K562 (cell line): ENCODE measurements around the gene CCR9. TPM values are rescaled to one million over a fixed set of nuclear protein-coding genes. Genes with fewer than 3 reads are reported as not detected.
"Not testable (repeated sequence)": the region's sequence is repeated elsewhere in the genome, so short reads cannot be mapped to it uniquely, and the experiment has no call there.

Experiments used
- ATAC-seq: fragments of 200-7000 bp; cut with Tn5 transposase; 3 replicates; pipeline ENCODE4 v1.9.1; 2020; ENCODE audit warnings: moderate library complexity
- BruUV-seq: library from RNA; stranded (reverse); fragments of 400-500 nt; replicated peaks from 2 replicates; lab custom pipeline; 2021; lab: Mats Ljungman, UMichigan
- CTCF ChIA-PET: fragments of 300-600 bp; formaldehyde crosslinking; extraction: SDS; loops from one replicate; lab custom pipeline; 2021; ENCODE audit warnings: low intra/inter-chr PET ratio; lab: Yijun Ruan, JAX
- POLR2A ChIA-PET: fragments of 300-600, 350-650 bp; sonication (Branson Sonifier 250); formaldehyde crosslinking; extraction: SDS; loops from one replicate; lab custom pipeline; 2021; ENCODE audit warnings: antibody characterized with exemption, inconsistent platforms; lab: Yijun Ruan, JAX
- DNase-seq, 4 experiments: peaks; one replicate each; pipeline versions ENCODE4 v3.0.0 to v3.0.0-alpha.2; 2011 to 2018; ENCODE audit warnings: low spot score in 3 of 4, mixed read lengths in 3 of 4; ENCODE audit errors: extremely low read depth in 1 of 4
- FAIRE-seq: peaks from 2 replicates; lab custom pipeline; 2011; peaks lifted over from hg19 to GRCh38; lab: Jason Lieb, UNC
- H2AFZ ChIP-seq: 2 replicates; pipeline ENCODE4 v1.6.0; 2011; ENCODE audit warnings: low read depth, low read length, control low read depth, inconsistent platforms
- H3K27ac ChIP-seq: fragments of 200-600 bp; 3 replicates; pipeline ENCODE4 v1.8.0; 2011; ENCODE audit warnings: low read depth, mild to moderate bottlenecking, control low read depth, inconsistent platforms, low read length, moderate library complexity, mixed read lengths; ENCODE audit errors: extremely low read depth
- H3K27me3 ChIP-seq, 2 experiments: fragments of 300-600 bp in 1 of 2; 2 replicates in 1 of 2; 3 replicates in 1 of 2; pipeline versions ENCODE4 v1.6.0 to v1.8.0; 2011; ENCODE audit warnings: inconsistent platforms in 2 of 2, low read length in 2 of 2, mild to moderate bottlenecking in 1 of 2, mixed read lengths in 1 of 2, moderate library complexity in 1 of 2; ENCODE audit not compliant: control insufficient read depth in 2 of 2, insufficient read depth in 2 of 2
- H3K36me3 ChIP-seq: fragments of 300-600 bp; 3 replicates; pipeline ENCODE4 v1.8.0; 2011; ENCODE audit warnings: mild to moderate bottlenecking, low read length, inconsistent platforms; ENCODE audit not compliant: control insufficient read depth, insufficient read depth
- H3K4me1 ChIP-seq, 2 experiments: fragments of 200-600 bp in 1 of 2; replicated peaks in 1 of 2; 2 replicates in 1 of 2; 3 replicates in 1 of 2; pipeline versions ENCODE4 v1.5.1 to v1.8.0; 2011; ENCODE audit warnings: inconsistent platforms in 2 of 2, low read length in 2 of 2, mild to moderate bottlenecking in 1 of 2, mixed read lengths in 1 of 2, moderate library complexity in 1 of 2; ENCODE audit not compliant: control insufficient read depth in 2 of 2, insufficient read depth in 2 of 2
- H3K4me2 ChIP-seq: 2 replicates; pipeline ENCODE4 v1.6.1; 2011; ENCODE audit warnings: low read length, control low read depth, inconsistent platforms, mixed read lengths; ENCODE audit not compliant: insufficient read depth
- H3K4me3 ChIP-seq: fragments of 200-600 bp; sonication (generic), shearing (Covaris generic); 2 replicates; pipeline ENCODE4 v1.5.1; 2016; ENCODE audit warnings: control low read depth, inconsistent platforms
- H3K79me2 ChIP-seq: fragments of 200-600 bp; 3 replicates; pipeline ENCODE4 v1.8.0; 2011; ENCODE audit warnings: low read length, inconsistent platforms; ENCODE audit not compliant: control insufficient read depth, insufficient read depth
- H3K9ac ChIP-seq, 2 experiments: 2 replicates each; pipeline versions ENCODE4 v1.6.0 to v1.6.1; 2011; ENCODE audit warnings: low read depth in 2 of 2, low read length in 2 of 2, control low read depth in 1 of 2, inconsistent platforms in 1 of 2, mild to moderate bottlenecking in 1 of 2, mixed read lengths in 1 of 2; ENCODE audit not compliant: insufficient read depth in 1 of 2
- H3K9me1 ChIP-seq: one replicate; pipeline ENCODE4 v1.6.0; 2011; ENCODE audit warnings: inconsistent platforms, mild to moderate bottlenecking, low read length, moderate library complexity; ENCODE audit not compliant: control insufficient read depth, insufficient read depth
- H3K9me3 ChIP-seq: replicated peaks from 2 replicates; pipeline ENCODE4 v1.5.1; 2011; ENCODE audit warnings: low read depth, low read length, inconsistent platforms; ENCODE audit not compliant: control insufficient read depth, insufficient read depth
- H4K20me1 ChIP-seq: replicated peaks from 2 replicates; pipeline ENCODE4 v1.6.1; 2011; ENCODE audit warnings: low read length, inconsistent platforms, mixed read lengths; ENCODE audit not compliant: control insufficient read depth, insufficient read depth
- MEF2A ChIP-seq: IDR thresholded peaks from 2 replicates; pipeline ENCODE4 v1.6.1; 2011; ENCODE audit warnings: low read depth, mild to moderate bottlenecking, low read length, moderate library complexity; ENCODE audit not compliant: control insufficient read depth
- MNT ChIP-seq, 2 experiments: fragments of 450-650 bp; conservative IDR thresholded peaks; 2 replicates each; pipeline ENCODE4 v1.6.1; 2017; ENCODE audit warnings: mild to moderate bottlenecking in 2 of 2, moderate library complexity in 2 of 2
- PHF20 ChIP-seq: fragments of 450-650 bp; IDR thresholded peaks from 2 replicates; pipeline ENCODE4 v1.6.1; 2018; ENCODE audit not compliant: partially characterized antibody
- YY1 ChIP-seq, 3 experiments: IDR thresholded peaks; 2 replicates each; pipeline ENCODE4 v1.6.1; 2011; ENCODE audit warnings: low read length in 2 of 3, mild to moderate bottlenecking in 2 of 3, moderate library complexity in 2 of 3, borderline replicate concordance in 1 of 3, control low read depth in 1 of 3, low read depth in 1 of 3; ENCODE audit not compliant: insufficient read depth in 3 of 3, insufficient replicate concordance in 2 of 3, control insufficient read depth in 1 of 3, insufficient read length in 1 of 3; ENCODE audit errors: extremely low read depth in 1 of 3
- ZNF165 ChIP-seq: fragments of 250-450 bp; sonication (Bioruptor Pico); IDR thresholded peaks from 2 replicates; pipeline ENCODE4 v1.4.0; 2020; ENCODE audit warnings: borderline replicate concordance
- WGBS: fragments of 100-300 bp; shearing (Covaris generic); methylation state at CpG from one replicate; pipeline ENCODE4 v1.1.6; 2016; ENCODE audit warnings: low coverage, mixed read lengths; ENCODE audit not compliant: insufficient coverage; ENCODE audit errors: missing lambda C conversion rate; 5-methylcytosine and 5-hydroxymethylcytosine counted together
- in situ Hi-C: fragments of 300-500 bp; cut with MboI; formaldehyde crosslinking; loops from 4 replicates; pipeline ENCODE4 v1.15.0; 2018; ENCODE audit warnings: inconsistent platforms, mixed read lengths
- intact Hi-C: fragments of 100-400 bp; cut with micrococcal nuclease; formaldehyde crosslinking; loops from 2 replicates; pipeline ENCODE4 v1.14.2; 2022
- polyA plus RNA-seq, 8 experiments: library from polyadenylated mRNA; depleted of rRNA in 4 of 8; stranded (reverse) in 5 of 8; unstranded in 3 of 8; fragments of >200 nt; fragmentation: Nextera tagmentation in 2 of 8; fragmentation: Illumina TruSeq in 1 of 8; extraction: Ambion mirVana in 2 of 8; extraction: Trizol in 1 of 8; gene quantifications; 2 replicates each; pipeline versions ENCODE4 v1.2.1 to v1.2.3, GENCODE V29; 2011 to 2014; ENCODE audit warnings: inconsistent platforms in 1 of 8, missing spikeins in 1 of 8
- total RNA-seq, 7 experiments: library from RNA; depleted of rRNA in 6 of 7; stranded (reverse); fragments of >200 nt in 6 of 7; fragmentation: Illumina TruSeq in 2 of 7; extraction: Trizol in 2 of 7; gene quantifications; 2 replicates each; pipeline versions ENCODE4 v1.2.1 to v1.2.3, GENCODE V29; 2011 to 2021; ENCODE audit warnings: low replicate concordance in 1 of 7

The CCR9 gene
- total and polyA plus RNA-seq, 9 of the 15 experiments (the other 6 are each of a cell fraction or from before 2014, with no cell fraction given) = not detected

GRCh38 chr3:45848392-45848791 lies 38.0 kb upstream of the CCR9 start (continued):
- TF ChIP-seq MNT (conservative IDR thresholded peaks at IDR 0.05) (no peak), PHF20 (no peak), MEF2A (no peak)

- DNase-seq (no peak), ATAC-seq (no peak), FAIRE-seq (no peak)
- Histone ChIP-seq H2AFZ (no peak overlapping the region), H3K36me3 (no peaks in the 10 kb centered on the region), H3K79me2 (no peaks in the 10 kb centered on the region), H3K4me2 (no peak overlapping the region), H3K9ac (no peak overlapping the region), H3K27me3 (peaks cover 16 to 20% of the 10 kb centered on the region in 2 experiments), H4K20me1 (no peaks in the 10 kb centered on the region), H3K4me3 (no peak overlapping the region), H3K9me1 (no peaks in the 10 kb centered on the region), H3K4me1 (no peaks in the 10 kb centered on the region), H3K9me3 (no peaks in the 10 kb centered on the region), H3K27ac (no peak overlapping the region)
- CTCF ChIA-PET = no interaction called here
- TF ChIP-seq YY1 (IDR thresholded peaks at IDR 0.05; ENCODE audit: borderline replicate concordance in 1 of 3, control insufficient read depth in 1 of 3, extremely low read depth in 1 of 3, insufficient read depth in 3 of 3, insufficient read length in 1 of 3, insufficient replicate concordance in 2 of 3, low read depth in 1 of 3, low read length in 2 of 3) (peak in 1 of 3 experiments; percentile 10), ZNF165 (CRISPR knock-in tag) (no peak)
- in situ Hi-C loops = no loop called here
- WGBS = 3% methylated on average over 2 of the region's 2 CpGs
- intact Hi-C loops = no loop called here
- no TSS peak for BruUV-seq
- POLR2A ChIA-PET = interaction anchor here (0.6 kb wide), 1 partner anchor 1337 kb away, joined by 5 read pairs; no protein-coding TSS in a partner anchor
These were observed 33.5 kb upstream of the CCR9 start for GRCh38 chr3:45852828-45853227.

GRCh38 chr3:45856323-45856722 lies 30.0 kb upstream of the CCR9 start:
- FAIRE-seq, in situ Hi-C loops, H3K4me2 ChIP-seq, H3K9me3 ChIP-seq, BruUV-seq, H3K9ac ChIP-seq, H3K9me1 ChIP-seq, CTCF ChIA-PET, DNase-seq, ATAC-seq, H3K79me2 ChIP-seq, POLR2A ChIA-PET, H3K4me3 ChIP-seq, H4K20me1 ChIP-seq, H3K36me3 ChIP-seq, H3K27ac ChIP-seq, H2AFZ ChIP-seq, intact Hi-C loops, H3K27me3 ChIP-seq: not testable (repeated sequence)
- WGBS = 0% methylated on average over 1 of the region's 1 CpG
- peaks cover 0 to 19% of the 10 kb centered on the region in 2 experiments; a peak in 2 of 5 replicates for H3K4me1 ChIP-seq
